ENCODE measurements around the gene OXCT1. TPM values are rescaled to one million over a fixed set of nuclear protein-coding genes. Genes with fewer than 3 reads are reported as not detected.

The OXCT1 gene
- total and polyA plus RNA-seq, 2 of the 13 experiments (the other 11 are each of a cell fraction or from before 2014, with no cell fraction given) = 0.92 to 4.7 TPM

- ATAC-seq (no peak), FAIRE-seq (no peak), DNase-seq (ENCODE audit: low spot score) (no peak)
- Histone ChIP-seq H3K79me2 (ENCODE audit: insufficient read depth, low read length) (no peaks in the 10 kb centered on the region), H4K20me1 (ENCODE audit: insufficient read depth, low read length) (no peaks in the 10 kb centered on the region), H2AFZ (ENCODE audit: low read length) (no peak overlapping the region), H3K9me3 (ENCODE audit: low read length) (no peaks in the 10 kb centered on the region), H3K9ac (ENCODE audit: insufficient read depth, low read depth, low read length) (no peak overlapping the region), H3K27me3 (ENCODE audit: control insufficient read depth in 1 of 2, insufficient read depth in 2 of 2, low read length in 2 of 2) (no peaks in the 10 kb centered on the region), H3K4me1 (ENCODE audit: insufficient read depth, low read length) (no peaks in the 10 kb centered on the region), H3K4me2 (ENCODE audit: low read depth, low read length) (no peak overlapping the region), H3K36me3 (replicated peaks in 1 of 2; ENCODE audit: control insufficient read depth in 1 of 2, insufficient read depth in 2 of 2, low read length in 2 of 2) (no peaks in the 10 kb centered on the region), H3K27ac (ENCODE audit: extremely low read length, insufficient read depth, low read length) (no peak overlapping the region), H3K4me3 (replicated peaks in 1 of 3; ENCODE audit: insufficient read depth in 1 of 3, low read depth in 2 of 3, low read length in 3 of 3) (no peak overlapping the region)
- TF ChIP-seq CEBPB (IDR thresholded peaks at IDR 0.05; ENCODE audit: borderline replicate concordance, low read depth, low read length) (peak; percentile 73), FOXC1 (CRISPR knock-in tag; IDR thresholded peaks at IDR 0.05; ENCODE audit: borderline replicate concordance) (no peak)
- WGBS (ENCODE audit: low lambda C conversion rate) = 48% methylated on average over 2 of the region's 2 CpGs
- CTCF ChIA-PET (ENCODE audit: low intra/inter-chr PET ratio, low total read pairs) = no interaction called here
- no TSS peak for BruUV-seq (replicated peaks)
- in situ Hi-C loops (cut with HindIII; ENCODE audit: extremely low pct_ligation_motif_present, low pct_unique_long_range_greater_than_20kb) = no loop called here
- intact Hi-C loops (cut with micrococcal nuclease; ENCODE audit: unreplicated experiment) = no loop called here
- POLR2A ChIA-PET = no interaction called here
Measured at GRCh38 chr5:41820150-41820549, 50.1 kb downstream of the OXCT1 start.

GRCh38 chr5:41817625-41818301 lies 52.5 kb downstream of the OXCT1 start:
- H3K9ac ChIP-seq (ENCODE audit: insufficient read depth, low read depth, low read length) = no peak overlapping the region
- H3K27ac ChIP-seq (ENCODE audit: extremely low read length, insufficient read depth, low read length) = no peak overlapping the region
- no TSS peak for BruUV-seq (replicated peaks)
- TF ChIP-seq ZXDC (CRISPR knock-in tag; IDR thresholded peaks at IDR 0.05) = no peak
- CTCF ChIA-PET (ENCODE audit: low intra/inter-chr PET ratio, low total read pairs) = no interaction called here
- intact Hi-C loops (cut with micrococcal nuclease; ENCODE audit: unreplicated experiment) = no loop called here
- H4K20me1 ChIP-seq (ENCODE audit: insufficient read depth, low read length) = no peaks in the 10 kb centered on the region
- in situ Hi-C loops (cut with HindIII; ENCODE audit: extremely low pct_ligation_motif_present, low pct_unique_long_range_greater_than_20kb) = no loop called here
- H3K4me1 ChIP-seq (ENCODE audit: insufficient read depth, low read length) = no peaks in the 10 kb centered on the region
- H2AFZ ChIP-seq (ENCODE audit: low read length) = no peak overlapping the region
- H3K79me2 ChIP-seq (ENCODE audit: insufficient read depth, low read length) = no peaks in the 10 kb centered on the region
- POLR2A ChIA-PET = no interaction called here
- no peak overlapping the region for H3K4me2 ChIP-seq (ENCODE audit: low read depth, low read length)
- no peaks in the 10 kb centered on the region for H3K9me3 ChIP-seq (ENCODE audit: low read length)
- no peak overlapping the region for H3K4me3 ChIP-seq (replicated peaks in 1 of 3; ENCODE audit: insufficient read depth in 1 of 3, low read depth in 2 of 3, low read length in 3 of 3)
- no peak for ATAC-seq
- DNase-seq (ENCODE audit: low spot score) = no peak
- H3K36me3 ChIP-seq (replicated peaks in 1 of 2; ENCODE audit: control insufficient read depth in 1 of 2, insufficient read depth in 2 of 2, low read length in 2 of 2) = no peaks in the 10 kb centered on the region
- no peak for FAIRE-seq
- no peaks in the 10 kb centered on the region for H3K27me3 ChIP-seq (ENCODE audit: control insufficient read depth in 1 of 2, insufficient read depth in 2 of 2, low read length in 2 of 2)
